Peyer's patch (tissue), 4 donors: ENCODE data around the gene CCDC88C. TPM values are rescaled to one million over a fixed set of nuclear protein-coding genes. Genes with fewer than 3 reads are reported as not detected.
A peak's percentile ranks its signal among the peaks of the same experiment; 100 is the strongest.

Experiments used
- DNase-seq, 3 donors: peaks; one replicate each; pipeline ENCODE4 v3.0.0-alpha.2; 2017 to 2019
- H3K27ac ChIP-seq, 4 donors: fragments of 200-600 bp; sonication (generic); one replicate each; pipeline ENCODE4 v1.5.1; 2016 to 2019
- H3K27me3 ChIP-seq, 2 donors: fragments of 200-600 bp; sonication (generic); one replicate each; pipeline ENCODE4 v1.5.1; 2019
- H3K36me3 ChIP-seq, 3 donors: fragments of 200-600 bp; sonication (generic); one replicate each; pipeline ENCODE4 v1.5.1; 2016 to 2019
- H3K4me1 ChIP-seq, 4 donors: fragments of 200-600 bp; sonication (generic); one replicate each; pipeline ENCODE4 v1.5.1; 2016 to 2019
- H3K4me3 ChIP-seq, 4 donors: fragments of 200-600 bp; sonication (generic); 1 replicate in 3 of 4; 2 replicates in 1 of 4; pipeline ENCODE4 v1.5.1; 2016 to 2019; ENCODE audit warnings: mild to moderate bottlenecking in 1 of 4
- H3K9me3 ChIP-seq, 4 donors: fragments of 200-600 bp; sonication (generic); one replicate each; pipeline ENCODE4 v1.5.1; 2016 to 2019; ENCODE audit warnings: mild to moderate bottlenecking in 1 of 4
- CTCF ChIP-seq, 6 experiments: fragments of 450-650 bp in 4 of 6; fragments of 200-600 bp in 2 of 6; sonication (generic) in 1 of 6; IDR thresholded peaks; one replicate each; pipeline ENCODE4 v1.5.1; 2017 to 2019; ENCODE audit warnings: antibody characterized with exemption in 6 of 6, mild to moderate bottlenecking in 3 of 6, moderate library complexity in 1 of 6
- POLR2A ChIP-seq, 2 donors: fragments of 450-650 bp; IDR thresholded peaks; one replicate each; pipeline ENCODE4 v1.5.1; 2017; ENCODE audit warnings: antibody characterized with exemption in 2 of 2, mild to moderate bottlenecking in 2 of 2, moderate library complexity in 2 of 2
- total RNA-seq, 4 donors: library from RNA; depleted of rRNA; stranded (reverse); fragments of >200 nt; gene quantifications; one replicate each; pipeline ENCODE4 v1.1.0, GENCODE V29; 2016

The CCDC88C gene
- total RNA-seq, 4 donors from 2014 or later = 18.9 to 189 (median 77.2) TPM

GRCh38 chr14:91261115-91261514 is 156.5 kb downstream of the CCDC88C start:
- no peak for DNase-seq
- Histone ChIP-seq H3K36me3 (no peaks in the 10 kb centered on the region), H3K4me1 (peaks cover 0 to 35% (median 6%) of the 10 kb centered on the region in 4 donors), H3K27ac (no peak overlapping the region), H3K4me3 (no peak overlapping the region), H3K9me3 (no peaks in the 10 kb centered on the region), H3K27me3 (no peaks in the 10 kb centered on the region)
- TF ChIP-seq CTCF (IDR thresholded peaks at IDR 0.05) (no peak), POLR2A (IDR thresholded peaks at IDR 0.05) (no peak)

DNA sequence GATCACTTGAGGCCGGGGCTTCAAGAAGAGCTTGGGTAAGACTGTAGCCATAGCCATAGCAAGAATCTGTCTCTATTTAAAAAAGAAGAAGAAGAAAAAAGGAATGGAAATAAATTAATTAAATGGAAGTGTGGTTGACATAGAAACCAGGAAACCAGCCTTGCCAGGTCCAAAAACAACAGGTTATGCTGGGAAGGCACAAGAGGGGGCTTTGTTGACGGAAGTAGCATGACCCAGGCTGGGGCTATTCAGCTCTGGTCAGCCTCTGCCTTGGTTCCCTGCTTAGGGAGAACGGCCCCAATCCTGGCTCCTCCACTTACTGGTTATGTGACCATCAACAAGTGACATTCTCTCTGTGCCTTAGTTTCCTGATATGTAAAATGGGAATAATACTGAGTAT is 158.7 kb downstream of the CCDC88C start:
- TF ChIP-seq POLR2A (IDR thresholded peaks at IDR 0.05) = no peak
- H3K27ac ChIP-seq = no peak overlapping the region
- peaks cover 0 to 25% (median 5%) of the 10 kb centered on the region in 4 donors for H3K4me1 ChIP-seq
- DNase-seq = no peak
- no peak overlapping the region for H3K4me3 ChIP-seq
- no peaks in the 10 kb centered on the region for H3K27me3 ChIP-seq
- no peaks in the 10 kb centered on the region for H3K36me3 ChIP-seq
- H3K9me3 ChIP-seq = no peaks in the 10 kb centered on the region

- Histone ChIP-seq H3K36me3 (no peaks in the 10 kb centered on the region), H3K9me3 (no peaks in the 10 kb centered on the region), H3K4me3 (no peak overlapping the region), H3K27me3 (no peaks in the 10 kb centered on the region), H3K4me1 (peaks cover under 1 to 23% (median 8%) of the 10 kb centered on the region in 4 donors), H3K27ac (peak overlapping the region in 3 of 4 donors; percentile 0 to 39 (median 9))
- no peak for DNase-seq
- TF ChIP-seq CTCF (IDR thresholded peaks at IDR 0.05) (no peak), POLR2A (IDR thresholded peaks at IDR 0.05) (no peak)
Observed at GRCh38 chr14:91258011-91258618, 159.5 kb downstream of the CCDC88C start.

DNA sequence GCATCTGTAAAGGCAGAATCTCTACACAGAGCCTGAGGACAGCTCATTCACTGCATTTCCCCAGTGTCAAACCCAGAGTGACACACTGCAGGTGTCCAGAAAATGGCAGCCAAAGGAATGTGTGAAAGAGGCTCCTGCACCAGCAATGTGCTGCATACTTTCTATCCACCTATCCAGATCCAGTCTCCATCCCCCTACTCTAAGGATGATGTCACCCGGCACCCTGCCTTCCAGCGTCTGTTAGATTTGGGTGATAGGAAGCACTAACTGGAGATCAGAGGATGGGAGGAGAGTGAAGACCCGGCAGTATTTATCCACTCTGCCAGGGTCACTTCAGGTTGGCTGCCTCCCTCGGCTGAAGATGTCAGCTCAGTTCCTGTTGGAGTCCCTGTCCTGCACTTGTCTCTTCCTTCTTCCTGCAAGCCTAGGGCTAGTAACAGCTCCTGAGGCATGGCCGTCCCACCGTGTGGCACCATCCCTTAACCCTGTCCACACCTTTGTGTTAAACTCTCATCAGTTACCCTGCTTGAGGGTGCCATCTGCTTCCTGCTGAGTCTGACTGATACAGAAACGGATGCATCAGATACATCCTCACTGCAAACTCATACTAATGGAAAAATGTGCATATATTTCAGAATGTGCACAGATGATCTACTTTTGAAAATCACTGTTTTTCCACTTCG is 160.2 kb downstream of the CCDC88C start:
- TF ChIP-seq CTCF (IDR thresholded peaks at IDR 0.05) = no peak
- TF ChIP-seq POLR2A (IDR thresholded peaks at IDR 0.05) = no peak
- H3K36me3 ChIP-seq = no peaks in the 10 kb centered on the region
- H3K27ac ChIP-seq = peak overlapping the region in 3 of 4 donors; percentile 0 to 39 (median 9)
- peaks cover 5 to 30% (median 14%) of the 10 kb centered on the region in 4 donors for H3K4me1 ChIP-seq
- H3K4me3 ChIP-seq = no peak overlapping the region
- no peaks in the 10 kb centered on the region for H3K27me3 ChIP-seq
- H3K9me3 ChIP-seq = no peaks in the 10 kb centered on the region
- DNase-seq = no peak

- no peaks in the 10 kb centered on the region for H3K27me3 ChIP-seq
- H3K4me3 ChIP-seq = no peak overlapping the region
- no peak for DNase-seq
- H3K4me1 ChIP-seq = peaks cover 5 to 30% (median 14%) of the 10 kb centered on the region in 4 donors
- H3K9me3 ChIP-seq = no peaks in the 10 kb centered on the region
- H3K36me3 ChIP-seq = no peaks in the 10 kb centered on the region
- H3K27ac ChIP-seq = no peak overlapping the region
- TF ChIP-seq CTCF (IDR thresholded peaks at IDR 0.05) (no peak), POLR2A (IDR thresholded peaks at IDR 0.05) (no peak)
Observed at GRCh38 chr14:91256661-91257060, 161.0 kb downstream of the CCDC88C start.

- Histone ChIP-seq H3K4me3 (no peak overlapping the region), H3K36me3 (no peaks in the 10 kb centered on the region), H3K27me3 (no peaks in the 10 kb centered on the region), H3K9me3 (no peaks in the 10 kb centered on the region), H3K27ac (no peak overlapping the region), H3K4me1 (peaks cover 5 to 40% (median 19%) of the 10 kb centered on the region in 4 donors)
- TF ChIP-seq POLR2A (IDR thresholded peaks at IDR 0.05) (no peak), CTCF (IDR thresholded peaks at IDR 0.05) (no peak)
- no peak for DNase-seq
Observed at GRCh38 chr14:91255026-91255695, 162.5 kb downstream of the CCDC88C start.
